Measurements from ENCODE around the gene AFM. TPM values are rescaled to one million over a fixed set of nuclear protein-coding genes. Genes with fewer than 3 reads are reported as not detected.

The AFM gene
- total RNA-seq, 1 experiment from 2014 or later: not detected

DNA sequence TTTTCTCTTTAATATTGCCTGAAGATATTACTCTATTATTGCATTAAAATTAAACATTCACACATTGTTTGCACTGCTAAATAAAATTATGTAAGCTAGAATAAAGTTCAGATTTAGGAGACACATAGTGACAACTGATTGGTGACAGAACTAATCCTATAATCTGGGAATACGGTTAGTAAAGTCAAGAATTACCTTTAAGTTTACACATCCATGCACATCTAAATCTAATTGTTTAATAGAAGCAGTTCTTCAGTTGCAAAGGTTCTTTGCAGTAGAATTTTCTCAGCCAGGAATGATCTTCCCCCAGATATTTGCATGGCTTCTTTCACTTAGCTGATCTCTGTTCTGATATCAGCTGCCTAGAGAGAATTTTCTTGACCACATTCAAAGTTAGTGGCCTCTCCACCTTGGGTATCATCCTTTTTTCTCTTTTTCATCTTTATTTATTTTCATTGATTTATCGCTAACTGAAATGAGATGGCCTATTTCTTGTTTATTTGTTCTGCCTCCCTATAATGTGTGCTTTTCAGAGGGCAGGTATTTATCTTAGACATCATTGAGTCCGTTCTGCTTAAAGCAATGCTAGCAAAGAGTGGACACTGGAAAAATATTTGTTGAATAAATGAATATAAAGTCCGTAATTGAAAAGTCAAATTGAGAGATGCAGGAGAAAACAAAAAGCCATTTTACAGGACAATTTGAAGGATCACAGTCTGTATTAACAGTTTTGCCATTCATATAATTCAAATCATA is 32.9 kb upstream of the AFM start:
- no peak for DNase-seq (ENCODE audit: low read depth, low spot score)
- Histone ChIP-seq H3K4me3 (replicated peaks in 1 of 2; ENCODE audit: low read depth in 1 of 2, low read length in 2 of 2) (no peak overlapping the region), H3K9me2 (ENCODE audit: insufficient read depth) (no peaks in the 10 kb centered on the region), H3K4me1 (ENCODE audit: control insufficient read depth in 1 of 2, insufficient read depth in 2 of 2, low read length in 2 of 2) (no peaks in the 10 kb centered on the region), H4K20me1 (ENCODE audit: insufficient read depth) (no peaks in the 10 kb centered on the region), H3K36me3 (ENCODE audit: control insufficient read depth in 1 of 2, insufficient read depth in 2 of 2, low read length in 2 of 2) (no peaks in the 10 kb centered on the region), H3K79me2 (ENCODE audit: insufficient read depth, low read length) (no peaks in the 10 kb centered on the region), H3K27ac (ENCODE audit: low read depth, low read length) (no peak overlapping the region), H3K4me2 (ENCODE audit: low read length) (no peak overlapping the region), H2AFZ (ENCODE audit: low read depth, low read length, poor library complexity, severe bottlenecking) (no peak overlapping the region), H3K9ac (ENCODE audit: low read length) (no peak overlapping the region), H3K9me3 (ENCODE audit: control insufficient read depth in 1 of 2, insufficient read depth in 1 of 2, low read depth in 1 of 2, low read length in 2 of 2) (no peaks in the 10 kb centered on the region), H3K27me3 (ENCODE audit: insufficient read depth, low read length) (no peaks in the 10 kb centered on the region)
- CTCF ChIA-PET: no interaction called here
- intact Hi-C loops (cut with micrococcal nuclease): loop anchor here (10.0 kb wide), 1 partner anchor 134 kb away; no protein-coding TSS in a partner anchor
- POLR2A ChIA-PET: no interaction called here
- TF ChIP-seq CBX3 (IDR thresholded peaks at IDR 0.05; ENCODE audit: low read depth) (no peak), SRF (IDR thresholded peaks at IDR 0.05; ENCODE audit: low read depth) (no peak), YY1 (IDR thresholded peaks at IDR 0.05; ENCODE audit: extremely low read depth, insufficient replicate concordance, low read depth, low read length) (no peak), JUND (IDR thresholded peaks at IDR 0.05) (no peak), ZFX (IDR thresholded peaks at IDR 0.05) (no peak), POLR2AphosphoS5 (IDR thresholded peaks at IDR 0.05; ENCODE audit: low read depth, low read length) (no peak), EZH2 (IDR thresholded peaks at IDR 0.05) (no peak), ELF1 (IDR thresholded peaks at IDR 0.05; ENCODE audit: borderline replicate concordance, low read depth) (no peak), TCF7L2 (IDR thresholded peaks at IDR 0.05; ENCODE audit: borderline replicate concordance, extremely low read depth, insufficient read depth, insufficient read length) (no peak), RAD21 (IDR thresholded peaks at IDR 0.05; ENCODE audit: low read depth) (no peak)
- TF ChIP-seq, protein P1, sequence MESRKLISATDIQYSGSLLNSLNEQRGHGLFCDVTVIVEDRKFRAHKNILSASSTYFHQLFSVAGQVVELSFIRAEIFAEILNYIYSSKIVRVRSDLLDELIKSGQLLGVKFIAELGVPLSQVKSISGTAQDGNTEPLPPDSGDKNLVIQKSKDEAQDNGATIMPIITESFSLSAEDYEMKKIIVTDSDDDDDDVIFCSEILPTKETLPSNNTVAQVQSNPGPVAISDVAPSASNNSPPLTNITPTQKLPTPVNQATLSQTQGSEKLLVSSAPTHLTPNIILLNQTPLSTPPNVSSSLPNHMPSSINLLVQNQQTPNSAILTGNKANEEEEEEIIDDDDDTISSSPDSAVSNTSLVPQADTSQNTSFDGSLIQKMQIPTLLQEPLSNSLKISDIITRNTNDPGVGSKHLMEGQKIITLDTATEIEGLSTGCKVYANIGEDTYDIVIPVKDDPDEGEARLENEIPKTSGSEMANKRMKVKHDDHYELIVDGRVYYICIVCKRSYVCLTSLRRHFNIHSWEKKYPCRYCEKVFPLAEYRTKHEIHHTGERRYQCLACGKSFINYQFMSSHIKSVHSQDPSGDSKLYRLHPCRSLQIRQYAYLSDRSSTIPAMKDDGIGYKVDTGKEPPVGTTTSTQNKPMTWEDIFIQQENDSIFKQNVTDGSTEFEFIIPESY (IDR thresholded peaks at IDR 0.05; ENCODE audit: extremely low read depth, insufficient replicate concordance, low read length): no peak
- TF ChIP-seq, protein P2, sequence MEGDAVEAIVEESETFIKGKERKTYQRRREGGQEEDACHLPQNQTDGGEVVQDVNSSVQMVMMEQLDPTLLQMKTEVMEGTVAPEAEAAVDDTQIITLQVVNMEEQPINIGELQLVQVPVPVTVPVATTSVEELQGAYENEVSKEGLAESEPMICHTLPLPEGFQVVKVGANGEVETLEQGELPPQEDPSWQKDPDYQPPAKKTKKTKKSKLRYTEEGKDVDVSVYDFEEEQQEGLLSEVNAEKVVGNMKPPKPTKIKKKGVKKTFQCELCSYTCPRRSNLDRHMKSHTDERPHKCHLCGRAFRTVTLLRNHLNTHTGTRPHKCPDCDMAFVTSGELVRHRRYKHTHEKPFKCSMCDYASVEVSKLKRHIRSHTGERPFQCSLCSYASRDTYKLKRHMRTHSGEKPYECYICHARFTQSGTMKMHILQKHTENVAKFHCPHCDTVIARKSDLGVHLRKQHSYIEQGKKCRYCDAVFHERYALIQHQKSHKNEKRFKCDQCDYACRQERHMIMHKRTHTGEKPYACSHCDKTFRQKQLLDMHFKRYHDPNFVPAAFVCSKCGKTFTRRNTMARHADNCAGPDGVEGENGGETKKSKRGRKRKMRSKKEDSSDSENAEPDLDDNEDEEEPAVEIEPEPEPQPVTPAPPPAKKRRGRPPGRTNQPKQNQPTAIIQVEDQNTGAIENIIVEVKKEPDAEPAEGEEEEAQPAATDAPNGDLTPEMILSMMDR (IDR thresholded peaks at IDR 0.05 in 2 of 3, conservative IDR thresholded peaks at IDR 0.05 in 1 of 3; ENCODE audit: borderline replicate concordance in 1 of 3, insufficient read depth in 1 of 3, low read depth in 2 of 3, low read length in 2 of 3): no peak
- TF ChIP-seq, protein P3, sequence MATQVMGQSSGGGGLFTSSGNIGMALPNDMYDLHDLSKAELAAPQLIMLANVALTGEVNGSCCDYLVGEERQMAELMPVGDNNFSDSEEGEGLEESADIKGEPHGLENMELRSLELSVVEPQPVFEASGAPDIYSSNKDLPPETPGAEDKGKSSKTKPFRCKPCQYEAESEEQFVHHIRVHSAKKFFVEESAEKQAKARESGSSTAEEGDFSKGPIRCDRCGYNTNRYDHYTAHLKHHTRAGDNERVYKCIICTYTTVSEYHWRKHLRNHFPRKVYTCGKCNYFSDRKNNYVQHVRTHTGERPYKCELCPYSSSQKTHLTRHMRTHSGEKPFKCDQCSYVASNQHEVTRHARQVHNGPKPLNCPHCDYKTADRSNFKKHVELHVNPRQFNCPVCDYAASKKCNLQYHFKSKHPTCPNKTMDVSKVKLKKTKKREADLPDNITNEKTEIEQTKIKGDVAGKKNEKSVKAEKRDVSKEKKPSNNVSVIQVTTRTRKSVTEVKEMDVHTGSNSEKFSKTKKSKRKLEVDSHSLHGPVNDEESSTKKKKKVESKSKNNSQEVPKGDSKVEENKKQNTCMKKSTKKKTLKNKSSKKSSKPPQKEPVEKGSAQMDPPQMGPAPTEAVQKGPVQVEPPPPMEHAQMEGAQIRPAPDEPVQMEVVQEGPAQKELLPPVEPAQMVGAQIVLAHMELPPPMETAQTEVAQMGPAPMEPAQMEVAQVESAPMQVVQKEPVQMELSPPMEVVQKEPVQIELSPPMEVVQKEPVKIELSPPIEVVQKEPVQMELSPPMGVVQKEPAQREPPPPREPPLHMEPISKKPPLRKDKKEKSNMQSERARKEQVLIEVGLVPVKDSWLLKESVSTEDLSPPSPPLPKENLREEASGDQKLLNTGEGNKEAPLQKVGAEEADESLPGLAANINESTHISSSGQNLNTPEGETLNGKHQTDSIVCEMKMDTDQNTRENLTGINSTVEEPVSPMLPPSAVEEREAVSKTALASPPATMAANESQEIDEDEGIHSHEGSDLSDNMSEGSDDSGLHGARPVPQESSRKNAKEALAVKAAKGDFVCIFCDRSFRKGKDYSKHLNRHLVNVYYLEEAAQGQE (IDR thresholded peaks at IDR 0.05; ENCODE audit: low read depth): no peak
- ATAC-seq: no peak
- BruUV-seq (replicated peaks): no TSS peak
- RAD21 ChIA-PET (ENCODE audit: low non-redundant PET in 1 of 2, low total read pairs in 2 of 2, uncharacterized antibody in 2 of 2, unreplicated experiment in 2 of 2): no interaction called here

All from HCT116 (cell line).